DMS 273 (cell line): ENCODE results near the gene DAPK1.
A peak's percentile ranks its signal among the peaks of the same experiment; 100 is the strongest.
"Not testable (repeated sequence)": the region's sequence is repeated elsewhere in the genome, so short reads cannot be mapped to it uniquely, and the experiment has no call there.

Experiments
- DNase-seq: peaks from one replicate; lab custom pipeline; 2025; ENCODE audit not compliant: unreplicated experiment; lab: John Stamatoyannopoulos, UW

DAPK1 gene

DNA sequence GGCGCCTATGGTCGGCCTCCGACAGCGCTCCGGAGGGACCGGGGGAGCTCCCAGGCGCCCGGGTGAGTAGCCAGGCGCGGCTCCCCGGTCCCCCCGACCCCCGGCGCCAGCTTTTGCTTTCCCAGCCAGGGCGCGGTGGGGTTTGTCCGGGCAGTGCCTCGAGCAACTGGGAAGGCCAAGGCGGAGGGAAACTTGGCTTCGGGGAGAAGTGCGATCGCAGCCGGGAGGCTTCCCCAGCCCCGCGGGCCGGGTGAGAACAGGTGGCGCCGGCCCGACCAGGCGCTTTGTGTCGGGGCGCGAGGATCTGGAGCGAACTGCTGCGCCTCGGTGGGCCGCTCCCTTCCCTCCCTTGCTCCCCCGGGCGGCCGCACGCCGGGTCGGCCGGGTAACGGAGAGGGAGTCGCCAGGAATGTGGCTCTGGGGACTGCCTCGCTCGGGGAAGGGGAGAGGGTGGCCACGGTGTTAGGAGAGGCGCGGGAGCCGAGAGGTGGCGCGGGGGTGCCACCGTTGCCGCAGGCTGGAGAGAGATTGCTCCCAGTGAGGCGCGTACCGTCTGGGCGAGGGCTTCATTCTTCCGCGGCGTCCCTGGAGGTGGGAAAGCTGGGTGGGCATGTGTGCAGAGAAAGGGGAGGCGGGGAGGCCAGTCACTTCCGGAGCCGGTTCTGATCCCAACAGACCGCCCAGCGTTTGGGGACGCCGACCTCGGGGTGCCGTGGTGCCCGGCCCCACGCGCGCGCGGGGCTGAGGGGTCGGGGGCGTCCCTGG lies 561 bp downstream of the DAPK1 start:
- DNase-seq, result peak; percentile 80

DNA sequence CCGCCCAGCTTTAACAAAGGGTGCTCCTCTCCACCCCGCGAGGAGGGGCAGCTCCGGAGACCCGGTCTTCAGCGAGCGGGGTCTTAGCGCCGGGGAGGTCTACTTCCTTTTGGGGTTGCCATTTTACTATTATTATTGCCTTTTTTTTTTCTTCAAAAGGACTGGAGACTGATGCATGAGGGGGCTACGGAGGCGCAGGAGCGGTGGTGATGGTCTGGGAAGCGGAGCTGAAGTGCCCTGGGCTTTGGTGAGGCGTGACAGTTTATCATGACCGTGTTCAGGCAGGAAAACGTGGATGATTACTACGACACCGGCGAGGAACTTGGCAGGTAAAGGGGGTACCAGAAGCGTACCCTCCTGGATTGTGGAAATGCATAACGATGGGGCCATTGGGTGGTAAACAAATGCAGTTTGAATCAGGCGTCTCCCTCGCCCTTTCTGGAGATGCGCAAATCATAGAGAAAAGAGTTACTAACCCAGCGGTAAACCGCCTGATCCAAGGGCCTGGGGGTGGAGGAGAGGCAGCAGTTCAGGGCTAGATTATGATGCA lies 1.2 kb downstream of the DAPK1 start:
- no peak for DNase-seq

DNA sequence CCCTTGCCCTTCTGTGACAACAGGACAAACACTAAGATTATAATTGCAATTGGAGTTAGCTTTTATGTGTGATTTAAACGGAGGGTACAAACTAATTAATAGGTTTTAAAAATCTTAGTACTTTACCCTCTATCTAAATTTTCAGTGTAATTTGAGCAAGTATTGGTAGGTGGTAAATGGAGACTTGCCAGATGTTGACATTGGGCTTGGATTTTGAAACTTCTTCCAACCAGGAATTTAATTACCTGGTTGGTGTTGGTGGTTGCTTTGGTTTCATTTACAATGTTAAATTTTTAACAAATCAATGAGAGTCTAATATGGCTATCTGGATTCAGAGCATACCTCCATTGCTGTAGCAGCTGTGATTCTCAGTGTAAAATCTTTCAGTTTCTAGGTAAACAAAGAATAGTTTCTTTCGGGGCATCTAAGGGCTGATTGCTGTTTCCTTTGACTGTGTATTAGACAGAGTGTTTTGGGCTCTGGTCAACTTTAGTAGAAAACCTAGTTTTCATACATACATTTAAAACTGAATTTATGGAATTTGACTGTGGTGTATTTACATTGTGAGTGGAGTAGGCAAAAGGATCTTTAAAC lies 1.9 kb downstream of the DAPK1 start:
- DNase-seq, result peak; percentile 26

DNA sequence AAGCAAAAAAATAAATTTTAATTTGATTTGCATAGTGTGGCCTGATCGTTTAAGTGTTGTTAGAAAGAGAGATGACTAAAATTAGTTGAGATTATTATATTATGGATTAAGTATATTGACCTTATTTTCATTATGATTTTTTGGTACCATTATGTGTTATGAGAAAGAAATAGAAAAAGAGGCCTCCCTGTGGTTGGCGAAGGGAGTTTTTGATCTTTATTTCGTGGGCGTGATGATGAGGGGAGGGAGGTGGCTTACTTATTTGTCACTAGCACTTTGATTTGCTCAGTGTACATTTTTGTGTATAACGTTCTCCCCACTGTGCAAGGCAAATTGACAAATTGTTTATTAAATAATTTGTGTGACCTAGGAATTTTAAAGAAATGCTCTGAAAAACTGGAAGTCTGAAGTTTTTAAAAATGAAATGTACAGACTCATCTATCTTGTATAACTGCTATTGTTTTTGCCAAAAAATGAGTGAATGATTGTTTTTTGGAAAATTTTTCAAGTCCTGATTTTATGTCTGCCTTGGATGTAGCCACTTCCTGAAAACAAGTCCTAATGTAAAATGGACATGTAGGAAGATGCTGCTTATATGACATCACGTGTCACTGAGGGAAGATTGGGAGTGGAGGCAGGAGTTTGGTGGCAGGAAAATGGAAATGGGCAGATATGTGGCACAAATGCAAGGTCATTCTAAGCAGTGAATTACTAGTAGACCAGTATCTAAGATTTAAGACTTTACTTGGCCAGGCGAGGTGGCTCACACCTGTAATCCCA lies 3.0 kb downstream of the DAPK1 start:
- DNase-seq, result peak; percentile 42

DNA sequence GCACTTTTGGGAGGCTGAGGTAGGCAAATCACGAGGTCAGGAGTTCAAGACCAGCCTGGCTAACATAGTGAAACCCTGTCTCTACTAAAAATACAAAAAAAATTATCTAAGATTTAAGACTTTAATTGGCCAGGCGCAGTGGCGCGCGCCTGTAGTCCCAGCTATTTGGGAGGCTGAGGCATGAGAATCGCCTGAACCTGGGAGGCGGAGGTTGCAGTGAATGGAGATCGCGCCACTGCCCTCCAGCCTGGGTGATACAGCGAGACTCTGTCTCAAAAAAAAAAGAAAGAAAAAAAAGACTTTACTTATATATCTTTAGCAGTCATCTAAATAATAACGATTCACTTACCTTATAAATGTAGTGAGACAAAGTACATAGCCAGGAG lies 3.6 kb downstream of the DAPK1 start:
- not testable (repeated sequence) for DNase-seq

DNA sequence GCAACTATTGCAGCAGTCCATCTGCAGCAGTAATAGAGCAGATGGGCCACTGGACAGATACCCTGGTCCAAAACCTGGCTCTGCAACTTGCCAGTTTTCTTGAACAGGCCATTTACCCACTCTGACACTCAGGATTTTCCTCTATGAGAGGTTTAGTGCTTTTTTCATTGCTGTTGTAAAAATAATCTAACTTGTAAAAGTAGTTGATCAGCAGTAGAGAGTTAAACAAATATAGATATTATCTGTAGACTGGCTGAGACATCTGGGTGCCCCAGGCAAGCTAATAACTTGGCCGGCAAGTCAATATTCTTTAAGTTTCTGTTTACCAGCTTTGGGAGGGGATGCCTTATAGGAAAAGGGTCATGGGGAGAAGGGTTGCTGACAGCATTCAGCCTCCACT lies 4.1 kb downstream of the DAPK1 start:
- DNase-seq, result peak; percentile 49

DNA sequence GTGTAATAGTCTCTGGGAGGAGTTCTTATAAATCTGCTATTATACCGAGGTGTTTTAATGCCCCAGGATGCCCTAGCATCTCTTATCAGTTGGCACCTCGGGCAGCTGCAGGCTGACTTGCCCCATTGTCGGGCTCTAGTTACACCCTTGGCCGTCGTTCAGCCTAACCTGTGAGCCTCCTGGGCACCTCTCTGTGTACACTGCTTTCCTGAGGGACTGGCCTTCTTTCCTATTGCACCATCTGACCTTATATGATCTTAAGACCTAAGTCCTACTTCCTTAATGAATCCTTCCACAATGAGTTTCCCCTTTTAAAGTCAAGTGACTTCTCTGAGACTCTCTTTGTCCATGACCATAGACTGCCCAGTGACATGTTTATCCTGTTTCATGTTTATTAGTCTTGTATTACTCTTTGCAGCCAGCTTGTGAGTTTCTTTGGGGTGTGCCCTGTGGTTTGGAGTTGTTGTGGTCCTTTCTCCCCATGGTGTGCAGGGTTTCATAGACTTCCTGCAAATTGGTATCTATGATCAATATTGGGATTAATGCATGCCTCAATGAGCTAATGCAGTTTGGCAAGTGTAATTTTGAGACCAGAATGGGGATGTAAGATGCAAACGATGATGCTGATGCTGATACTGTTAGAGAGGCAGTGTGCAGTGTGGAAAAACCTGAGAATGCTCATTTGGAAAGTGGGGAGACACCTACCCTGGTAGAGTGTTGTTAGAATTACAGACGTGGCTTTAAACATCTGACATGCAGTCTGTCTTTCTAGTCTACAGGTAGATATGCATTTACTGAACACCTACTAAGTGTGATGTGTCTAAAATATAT lies 4.9 kb downstream of the DAPK1 start:
- peak; percentile 49 for DNase-seq

DNA sequence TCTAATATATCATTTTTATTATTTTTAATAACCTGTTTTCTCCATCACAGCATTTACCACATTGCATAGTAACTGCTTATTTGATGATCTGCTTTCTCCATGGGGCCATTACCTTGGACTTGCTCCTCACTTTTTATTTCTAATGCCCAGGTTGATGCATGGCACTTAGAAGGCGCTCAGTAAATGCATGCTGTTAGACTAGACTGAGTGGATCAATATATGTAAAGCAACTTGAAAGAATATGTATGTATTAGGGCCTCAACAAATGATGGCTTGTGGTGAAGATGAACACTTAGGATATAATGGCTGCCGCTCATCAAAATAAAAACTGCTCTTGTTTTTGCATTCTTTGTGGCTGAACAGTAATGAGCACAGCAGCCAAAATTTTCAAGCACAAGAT lies 5.8 kb downstream of the DAPK1 start:
- no peak for DNase-seq

DNA sequence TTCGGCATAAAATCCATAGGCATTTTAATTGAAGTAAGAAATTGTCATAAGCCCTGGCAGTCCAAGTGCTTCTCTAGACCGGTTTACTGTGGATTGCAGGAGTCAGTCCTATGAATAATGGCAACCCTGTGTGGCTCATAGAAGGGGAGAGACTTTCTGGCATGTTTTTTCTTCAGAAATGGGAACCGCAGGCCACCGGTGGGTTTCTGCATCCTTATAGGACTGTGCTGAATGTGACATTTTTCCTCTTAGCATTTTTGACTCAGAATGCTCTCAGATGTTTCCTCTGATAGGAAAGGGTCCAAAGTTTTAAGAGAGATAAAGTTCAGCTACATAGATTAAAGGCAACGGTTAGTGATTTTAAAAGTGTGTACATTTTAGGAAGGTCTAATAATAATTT lies 6.3 kb downstream of the DAPK1 start:
- no peak for DNase-seq

DNA sequence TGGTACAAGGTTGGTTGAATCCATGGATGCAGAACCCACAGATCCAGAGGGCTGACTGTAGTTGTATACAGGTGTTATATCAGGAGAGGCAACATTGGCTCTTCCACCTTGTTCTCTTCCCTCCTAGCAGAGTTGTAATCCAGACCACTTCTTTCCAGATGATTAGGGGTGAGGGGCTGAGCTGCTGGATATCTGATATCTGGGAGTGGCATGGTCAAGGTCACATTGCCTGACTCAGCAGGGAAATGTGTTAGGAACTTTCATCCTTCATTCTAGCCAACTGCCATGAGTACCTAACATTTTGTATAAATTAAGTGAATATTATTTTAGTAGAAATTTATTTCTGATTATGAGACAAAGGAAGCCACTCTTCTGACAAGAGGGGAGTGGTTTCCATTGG lies 7.3 kb downstream of the DAPK1 start:
- no peak for DNase-seq

DNA sequence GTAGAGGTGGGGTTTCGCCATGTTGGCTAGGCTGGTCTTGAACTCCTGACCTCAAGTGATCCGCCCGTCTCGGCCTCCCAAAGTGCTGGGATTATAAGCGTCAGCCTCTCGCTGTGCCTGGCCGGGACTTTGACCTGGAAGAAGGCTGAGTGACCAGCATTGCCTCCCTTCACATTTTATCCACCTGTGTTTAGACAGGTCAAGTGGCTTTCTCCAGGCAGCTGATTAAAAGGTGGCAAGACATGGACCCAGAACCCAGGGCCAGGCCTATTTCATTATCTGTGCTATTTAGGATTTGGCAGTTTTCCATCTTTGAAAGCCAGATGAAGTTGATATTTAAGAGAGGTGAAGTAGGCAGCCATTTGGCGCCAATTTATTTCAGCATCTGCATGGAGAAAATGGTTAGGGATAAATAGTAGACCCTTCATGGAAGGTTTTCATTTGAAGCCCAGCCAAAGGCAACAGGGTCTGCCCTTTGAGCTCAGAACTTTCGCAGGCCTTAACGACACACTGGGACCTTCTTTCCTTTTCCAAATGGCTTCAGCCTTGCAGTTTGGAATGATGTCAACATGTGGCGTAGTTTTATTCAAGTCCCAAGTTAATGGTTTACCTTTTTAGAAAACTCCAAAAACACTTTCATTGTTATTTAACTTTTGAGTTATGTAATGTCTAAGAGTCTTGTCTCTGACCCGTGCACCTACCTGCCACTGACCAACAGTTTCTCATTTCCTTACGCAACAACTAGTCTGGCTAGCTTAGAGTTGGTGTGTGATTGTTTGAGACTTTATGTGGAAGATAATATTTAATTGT lies 8.4 kb downstream of the DAPK1 start:
- DNase-seq, result no peak

DNA sequence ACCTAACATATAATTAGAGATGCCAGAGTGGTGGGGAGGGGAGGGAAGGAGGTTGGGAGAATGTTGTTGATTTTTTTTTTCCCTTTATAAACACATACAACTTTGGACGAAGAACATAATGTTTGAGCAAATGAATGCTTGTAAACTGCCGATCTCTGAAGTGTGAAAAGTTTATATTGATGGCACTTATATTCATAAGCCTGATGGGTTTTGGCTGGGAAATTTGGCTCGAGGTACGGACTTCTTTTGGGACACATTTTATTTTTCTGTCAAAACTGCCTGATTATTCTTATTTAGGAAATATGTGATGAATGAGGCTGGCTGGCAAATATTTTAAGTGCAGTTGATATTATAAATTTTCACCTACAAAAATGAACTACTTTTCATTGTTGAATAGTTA lies 9.9 kb downstream of the DAPK1 start:
- DNase-seq, result no peak

DNA sequence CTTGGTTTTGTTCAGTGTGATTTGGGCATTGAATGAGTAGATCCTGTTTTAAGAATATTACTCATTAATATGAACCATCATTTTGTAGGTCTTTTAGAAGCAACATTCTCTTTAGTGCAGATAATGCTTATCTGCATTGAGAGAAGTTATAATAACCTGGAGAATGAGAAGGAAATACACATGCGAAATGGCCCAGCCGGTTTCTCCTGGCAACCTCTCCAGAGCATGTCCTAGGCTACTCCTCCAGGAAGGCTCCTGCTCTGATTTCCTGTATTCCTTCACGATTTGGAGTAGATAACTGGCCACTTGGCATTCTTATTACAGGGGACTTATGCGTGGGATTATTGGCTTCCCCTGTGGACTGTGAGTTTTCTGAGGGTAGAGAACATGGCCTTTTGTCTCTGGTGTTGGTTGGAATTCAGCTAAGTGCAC lies 12.6 kb downstream of the DAPK1 start:
- DNase-seq, result no peak

DNA sequence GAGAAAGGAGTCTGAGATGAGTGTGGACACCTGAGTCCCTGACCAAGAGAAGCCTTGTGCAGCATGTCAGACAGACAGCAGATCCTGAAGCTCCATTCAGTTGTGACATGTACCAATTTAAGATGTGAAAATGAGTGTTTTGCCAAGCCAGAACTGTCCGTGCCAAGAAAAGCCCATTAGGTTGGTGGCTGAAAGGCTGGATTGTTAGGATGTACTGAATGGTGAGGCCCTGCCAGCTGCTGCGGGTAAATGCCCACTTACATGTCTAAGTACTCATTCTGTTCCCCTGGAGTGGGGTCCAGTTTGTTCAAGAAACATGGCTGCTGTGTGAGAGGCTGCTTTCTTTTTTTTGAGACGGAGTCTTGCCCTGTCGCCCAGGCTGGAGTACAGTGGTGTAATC lies 14.6 kb downstream of the DAPK1 start:
- peak; percentile 11 for DNase-seq

DNA sequence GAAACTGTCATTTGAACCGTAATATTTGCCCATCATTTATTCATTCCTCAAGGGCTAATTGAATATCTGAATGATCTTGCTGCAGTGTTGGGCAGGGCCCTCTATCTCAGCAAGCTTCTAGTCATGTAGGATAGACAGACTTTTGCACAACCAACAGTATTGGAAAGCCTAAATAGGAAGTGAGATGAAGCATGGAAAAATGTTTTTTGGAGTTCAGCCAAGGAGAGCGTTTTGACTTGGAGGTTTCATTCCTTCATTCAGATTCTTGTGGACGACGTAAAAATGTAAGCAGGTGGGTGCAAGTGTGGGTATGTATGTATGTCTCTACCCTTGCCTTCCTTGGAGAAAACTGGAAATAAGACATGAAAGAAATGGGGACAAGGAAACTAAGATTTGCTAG lies 15.5 kb downstream of the DAPK1 start:
- DNase-seq, result peak; percentile 10

DNA sequence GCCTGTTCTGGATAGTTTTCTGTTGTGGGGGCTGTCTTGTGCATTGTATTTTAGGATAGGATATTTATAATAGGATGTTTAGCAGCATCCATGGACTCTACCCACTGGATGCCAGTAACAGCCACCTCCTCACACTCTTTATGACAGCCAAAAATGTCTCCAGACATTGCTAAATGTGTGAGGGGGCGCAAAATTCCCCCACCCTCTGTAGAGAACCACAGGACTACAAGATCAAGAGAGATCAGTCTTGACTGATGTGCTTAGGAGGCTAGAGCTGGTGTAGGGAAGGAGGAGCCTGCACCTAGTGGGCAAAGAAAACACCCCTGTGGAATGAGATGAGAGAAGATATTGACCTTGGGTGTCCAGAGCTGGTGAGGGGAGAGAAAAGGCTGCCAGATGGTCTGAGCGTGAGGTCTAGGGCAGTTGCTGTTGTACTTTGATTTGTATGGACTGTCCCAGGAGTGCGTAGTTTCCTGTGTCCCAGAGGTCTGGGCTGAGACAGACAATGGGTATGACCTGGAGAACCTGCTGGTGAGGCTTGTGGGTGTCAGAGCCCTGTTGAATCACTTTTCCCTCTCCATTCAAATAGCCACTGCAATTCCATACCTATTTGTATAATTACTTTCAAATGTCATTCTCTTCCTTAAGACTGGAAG lies 16.3 kb downstream of the DAPK1 start:
- DNase-seq, result no peak

DNA sequence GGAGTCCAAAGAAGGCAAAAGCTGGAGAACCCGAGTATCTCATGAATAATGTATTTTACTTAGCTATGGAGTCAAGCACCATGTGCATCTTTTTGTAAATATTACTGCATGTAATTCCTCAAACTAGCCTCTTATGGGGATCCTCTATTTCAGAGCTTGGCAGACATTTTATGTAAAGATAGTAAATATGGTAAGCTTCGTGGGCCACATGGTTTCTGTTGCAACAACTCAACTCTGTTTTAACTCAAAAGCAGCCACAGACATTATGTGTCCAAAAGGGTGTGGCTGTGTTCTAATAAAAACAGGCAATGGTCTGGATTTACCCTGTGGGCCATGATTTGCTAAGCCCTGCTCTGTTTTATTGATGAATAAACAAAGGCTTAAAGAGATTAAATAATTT lies 17.3 kb downstream of the DAPK1 start:
- no peak for DNase-seq

DNA sequence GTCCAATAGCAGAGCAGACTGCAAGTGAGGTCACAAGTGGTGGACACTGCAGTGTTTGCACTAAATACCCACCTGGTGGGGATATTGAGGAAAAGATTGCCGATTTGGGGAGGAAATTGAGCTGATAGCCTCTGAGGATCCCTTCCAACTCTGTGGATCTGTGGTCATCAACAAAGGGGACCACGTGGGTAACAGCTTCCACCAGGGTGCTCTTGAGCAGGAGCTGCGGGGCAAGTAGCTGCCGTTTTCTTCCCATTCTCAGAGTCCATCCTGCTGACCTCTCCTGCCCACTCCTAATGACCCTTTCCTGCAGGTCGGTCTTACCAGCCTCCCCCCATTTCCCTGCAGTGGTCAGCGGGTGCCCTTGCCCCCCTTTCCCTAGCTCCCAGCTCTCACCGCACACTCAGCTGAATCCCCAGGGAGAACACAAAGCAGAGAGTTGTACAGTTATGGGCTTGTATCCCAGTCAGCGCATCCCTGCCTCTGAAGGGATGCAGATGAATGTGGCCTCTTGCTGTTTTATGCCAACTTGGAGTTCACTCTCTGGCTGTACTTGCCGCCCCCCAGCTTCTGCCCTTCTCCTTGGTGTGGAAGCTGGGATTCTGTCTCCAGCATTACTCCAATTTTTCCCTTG lies 18.0 kb downstream of the DAPK1 start:
- no peak for DNase-seq

DNA sequence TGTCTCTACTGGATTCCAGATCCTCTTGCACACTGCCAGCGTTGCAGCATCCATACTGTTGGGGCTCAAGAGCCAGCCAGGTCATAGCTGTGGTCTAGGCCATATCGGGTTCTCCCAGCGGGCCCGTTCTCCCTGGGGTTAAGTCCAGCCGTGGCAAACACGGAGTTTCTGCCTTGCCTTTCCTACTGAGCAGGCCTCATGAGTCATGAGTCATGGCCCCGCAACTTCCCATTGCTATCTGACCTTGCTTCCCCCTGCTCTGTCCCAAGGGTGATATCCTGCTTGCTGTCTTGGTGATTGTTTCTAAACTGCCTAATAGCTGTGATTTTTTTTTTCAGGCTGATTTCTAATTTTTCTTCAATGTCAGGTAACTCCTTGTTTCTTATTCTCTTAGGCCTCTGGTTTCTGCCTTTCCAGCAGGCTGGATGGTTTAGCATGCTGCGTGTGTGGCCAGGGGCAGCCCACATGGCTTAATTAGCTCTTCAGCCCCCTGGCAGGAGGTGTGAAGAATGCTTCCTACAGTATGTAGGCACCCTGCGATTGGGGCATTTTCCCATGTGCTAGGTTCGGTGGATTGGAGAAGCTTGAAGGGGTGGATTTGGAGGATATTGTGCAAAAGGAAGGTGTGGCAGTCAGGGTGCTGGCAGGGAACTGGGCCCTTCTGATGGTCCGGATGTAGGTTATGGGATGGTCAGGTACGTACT lies 18.7 kb downstream of the DAPK1 start:
- no peak for DNase-seq
